ENCODE measurements around the gene PI4KA.

Gene PI4KA

DNA sequence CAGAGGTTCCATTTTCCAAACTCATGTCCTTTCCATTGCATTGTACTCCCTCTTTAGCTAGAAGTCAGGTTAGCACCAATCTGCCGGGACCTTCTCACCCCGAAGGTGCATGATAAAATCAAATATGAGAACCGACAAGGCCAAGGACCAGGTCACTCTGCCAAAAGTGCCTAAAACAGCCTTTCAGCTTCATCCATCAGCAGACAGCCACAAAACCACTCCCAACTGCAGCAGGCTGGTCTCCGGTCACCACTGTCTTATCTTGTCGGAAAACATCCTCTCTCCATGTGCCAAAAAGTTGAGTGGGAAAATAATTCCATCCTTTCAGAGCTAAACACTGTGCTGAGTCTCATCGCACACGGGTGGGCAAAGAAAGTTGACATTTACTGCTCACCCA lies 1.4 kb downstream of the PI4KA start:
- TF ChIP-seq ZNF70 (CRISPR knock-in tag; IDR thresholded peaks at IDR 0.05) (no peak), RARB (CRISPR knock-in tag; IDR thresholded peaks at IDR 0.05) (no peak), ZNF8 (CRISPR knock-in tag; IDR thresholded peaks at IDR 0.05) (no peak), TOX (CRISPR knock-in tag; IDR thresholded peaks at IDR 0.05; ENCODE audit: borderline replicate concordance) (no peak), ESRRG (CRISPR knock-in tag; IDR thresholded peaks at IDR 0.05) (no peak), TSHZ2 (CRISPR knock-in tag; IDR thresholded peaks at IDR 0.05) (no peak), ZNF565 (CRISPR knock-in tag; conservative IDR thresholded peaks at IDR 0.05; ENCODE audit: low read depth) (no peak)
- TF ChIP-seq, protein P1, sequence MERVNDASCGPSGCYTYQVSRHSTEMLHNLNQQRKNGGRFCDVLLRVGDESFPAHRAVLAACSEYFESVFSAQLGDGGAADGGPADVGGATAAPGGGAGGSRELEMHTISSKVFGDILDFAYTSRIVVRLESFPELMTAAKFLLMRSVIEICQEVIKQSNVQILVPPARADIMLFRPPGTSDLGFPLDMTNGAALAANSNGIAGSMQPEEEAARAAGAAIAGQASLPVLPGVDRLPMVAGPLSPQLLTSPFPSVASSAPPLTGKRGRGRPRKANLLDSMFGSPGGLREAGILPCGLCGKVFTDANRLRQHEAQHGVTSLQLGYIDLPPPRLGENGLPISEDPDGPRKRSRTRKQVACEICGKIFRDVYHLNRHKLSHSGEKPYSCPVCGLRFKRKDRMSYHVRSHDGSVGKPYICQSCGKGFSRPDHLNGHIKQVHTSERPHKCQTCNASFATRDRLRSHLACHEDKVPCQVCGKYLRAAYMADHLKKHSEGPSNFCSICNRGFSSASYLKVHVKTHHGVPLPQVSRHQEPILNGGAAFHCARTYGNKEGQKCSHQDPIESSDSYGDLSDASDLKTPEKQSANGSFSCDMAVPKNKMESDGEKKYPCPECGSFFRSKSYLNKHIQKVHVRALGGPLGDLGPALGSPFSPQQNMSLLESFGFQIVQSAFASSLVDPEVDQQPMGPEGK (CRISPR knock-in tag; IDR thresholded peaks at IDR 0.05; ENCODE audit: borderline replicate concordance), result no peak
- TF ChIP-seq, protein P2, sequence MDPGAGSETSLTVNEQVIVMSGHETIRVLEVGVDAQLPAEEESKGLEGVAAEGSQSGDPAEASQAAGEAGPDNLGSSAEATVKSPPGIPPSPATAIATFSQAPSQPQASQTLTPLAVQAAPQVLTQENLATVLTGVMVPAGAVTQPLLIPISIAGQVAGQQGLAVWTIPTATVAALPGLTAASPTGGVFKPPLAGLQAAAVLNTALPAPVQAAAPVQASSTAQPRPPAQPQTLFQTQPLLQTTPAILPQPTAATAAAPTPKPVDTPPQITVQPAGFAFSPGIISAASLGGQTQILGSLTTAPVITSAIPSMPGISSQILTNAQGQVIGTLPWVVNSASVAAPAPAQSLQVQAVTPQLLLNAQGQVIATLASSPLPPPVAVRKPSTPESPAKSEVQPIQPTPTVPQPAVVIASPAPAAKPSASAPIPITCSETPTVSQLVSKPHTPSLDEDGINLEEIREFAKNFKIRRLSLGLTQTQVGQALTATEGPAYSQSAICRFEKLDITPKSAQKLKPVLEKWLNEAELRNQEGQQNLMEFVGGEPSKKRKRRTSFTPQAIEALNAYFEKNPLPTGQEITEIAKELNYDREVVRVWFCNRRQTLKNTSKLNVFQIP (CRISPR knock-in tag; IDR thresholded peaks at IDR 0.05; ENCODE audit: borderline replicate concordance, low read depth), result no peak
- no peak for ATAC-seq

DNA sequence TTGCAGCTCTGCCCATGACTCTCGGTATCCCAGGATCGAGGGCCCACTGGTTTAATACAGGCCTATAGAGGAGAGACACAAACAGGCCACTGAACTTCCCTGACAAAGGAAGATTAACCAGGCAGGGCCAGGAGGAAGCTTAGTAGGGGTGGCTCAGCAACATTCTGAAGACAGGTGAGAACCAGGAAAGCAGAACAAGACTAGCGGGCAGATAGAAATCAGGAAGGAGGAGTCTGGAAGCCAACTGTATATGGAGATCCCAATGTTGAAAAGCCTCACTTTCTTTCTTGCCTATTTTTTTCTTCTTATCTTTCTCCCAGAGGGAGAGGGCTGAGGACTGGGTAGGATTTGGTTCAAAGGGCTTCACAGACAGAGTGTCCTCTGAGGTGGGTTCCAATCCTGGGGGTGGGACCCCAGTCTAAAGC lies 5.4 kb downstream of the PI4KA start:
- ATAC-seq, result no peak
- TF ChIP-seq, protein P2 (CRISPR knock-in tag; IDR thresholded peaks at IDR 0.05; ENCODE audit: borderline replicate concordance, low read depth), result no peak
- TF ChIP-seq ZFP30 (CRISPR knock-in tag; IDR thresholded peaks at IDR 0.05), result no peak
- no peak for TF ChIP-seq PPARA (CRISPR knock-in tag; IDR thresholded peaks at IDR 0.05; ENCODE audit: borderline replicate concordance)
- TF ChIP-seq TSHZ2 (CRISPR knock-in tag; IDR thresholded peaks at IDR 0.05), result no peak
- TF ChIP-seq ZC3H10 (CRISPR knock-in tag; IDR thresholded peaks at IDR 0.05), result no peak
- TF ChIP-seq ISL1 (CRISPR knock-in tag; IDR thresholded peaks at IDR 0.05), result no peak
- TF ChIP-seq RARB (CRISPR knock-in tag; IDR thresholded peaks at IDR 0.05), result no peak
- no peak for TF ChIP-seq ZNF8 (CRISPR knock-in tag; IDR thresholded peaks at IDR 0.05)
- no peak for TF ChIP-seq GLIS3 (CRISPR knock-in tag; IDR thresholded peaks at IDR 0.05)
- TF ChIP-seq CREB5 (CRISPR knock-in tag; IDR thresholded peaks at IDR 0.05; ENCODE audit: low read depth), result no peak
- no peak for TF ChIP-seq ZNF565 (CRISPR knock-in tag; conservative IDR thresholded peaks at IDR 0.05; ENCODE audit: low read depth)
- no peak for TF ChIP-seq BACH2 (CRISPR knock-in tag; IDR thresholded peaks at IDR 0.05; ENCODE audit: borderline replicate concordance)
- TF ChIP-seq TOX (CRISPR knock-in tag; IDR thresholded peaks at IDR 0.05; ENCODE audit: borderline replicate concordance), result no peak
- TF ChIP-seq, protein P1 (CRISPR knock-in tag; IDR thresholded peaks at IDR 0.05; ENCODE audit: borderline replicate concordance), result no peak
- TF ChIP-seq, protein P3, sequence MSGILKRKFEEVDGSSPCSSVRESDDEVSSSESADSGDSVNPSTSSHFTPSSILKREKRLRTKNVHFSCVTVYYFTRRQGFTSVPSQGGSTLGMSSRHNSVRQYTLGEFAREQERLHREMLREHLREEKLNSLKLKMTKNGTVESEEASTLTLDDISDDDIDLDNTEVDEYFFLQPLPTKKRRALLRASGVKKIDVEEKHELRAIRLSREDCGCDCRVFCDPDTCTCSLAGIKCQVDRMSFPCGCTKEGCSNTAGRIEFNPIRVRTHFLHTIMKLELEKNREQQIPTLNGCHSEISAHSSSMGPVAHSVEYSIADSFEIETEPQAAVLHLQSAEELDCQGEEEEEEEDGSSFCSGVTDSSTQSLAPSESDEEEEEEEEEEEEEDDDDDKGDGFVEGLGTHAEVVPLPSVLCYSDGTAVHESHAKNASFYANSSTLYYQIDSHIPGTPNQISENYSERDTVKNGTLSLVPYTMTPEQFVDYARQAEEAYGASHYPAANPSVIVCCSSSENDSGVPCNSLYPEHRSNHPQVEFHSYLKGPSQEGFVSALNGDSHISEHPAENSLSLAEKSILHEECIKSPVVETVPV (CRISPR knock-in tag; IDR thresholded peaks at IDR 0.05), result no peak
- TF ChIP-seq OSR1 (CRISPR knock-in tag; IDR thresholded peaks at IDR 0.05), result no peak

Measured in SK-N-SH treated with all-trans-retinoic acid at 6 μM for 48 hours (cell line).